ENCODE data around the gene CLIC5. TPM values are rescaled to one million over a fixed set of nuclear protein-coding genes. Genes with fewer than 3 reads are reported as not detected.
A peak's percentile ranks its signal among the peaks of the same experiment; 100 is the strongest.

Gene CLIC5
- total RNA-seq, 6 donors from 2014 or later: 110 to 197 (median 138) TPM

GRCh38 chr6:45922728-45923351 is 92.8 kb downstream of the CLIC5 start:
- Histone ChIP-seq H3K27ac (no peak overlapping the region), H3K36me3 (no peaks in the 10 kb centered on the region), H3K4me3 (no peak overlapping the region), H3K27me3 (no peaks in the 10 kb centered on the region), H3K4me1 (peaks cover 2 to 15% (median 6%) of the 10 kb centered on the region in 4 donors), H3K9me3 (no peaks in the 10 kb centered on the region)
- ATAC-seq (ENCODE audit: low FRiP score in 2 of 2): peak in 1 of 2 donors; percentile 90
- peak in 1 of 2 donors; percentile 53 for DNase-seq
- WGBS, 2 donors: 50 to 53% methylated on average over 11 of the region's 11 CpGs
- no peak for TF ChIP-seq POLR2AphosphoS5 (IDR thresholded peaks at IDR 0.05)
- TF ChIP-seq, protein P1, sequence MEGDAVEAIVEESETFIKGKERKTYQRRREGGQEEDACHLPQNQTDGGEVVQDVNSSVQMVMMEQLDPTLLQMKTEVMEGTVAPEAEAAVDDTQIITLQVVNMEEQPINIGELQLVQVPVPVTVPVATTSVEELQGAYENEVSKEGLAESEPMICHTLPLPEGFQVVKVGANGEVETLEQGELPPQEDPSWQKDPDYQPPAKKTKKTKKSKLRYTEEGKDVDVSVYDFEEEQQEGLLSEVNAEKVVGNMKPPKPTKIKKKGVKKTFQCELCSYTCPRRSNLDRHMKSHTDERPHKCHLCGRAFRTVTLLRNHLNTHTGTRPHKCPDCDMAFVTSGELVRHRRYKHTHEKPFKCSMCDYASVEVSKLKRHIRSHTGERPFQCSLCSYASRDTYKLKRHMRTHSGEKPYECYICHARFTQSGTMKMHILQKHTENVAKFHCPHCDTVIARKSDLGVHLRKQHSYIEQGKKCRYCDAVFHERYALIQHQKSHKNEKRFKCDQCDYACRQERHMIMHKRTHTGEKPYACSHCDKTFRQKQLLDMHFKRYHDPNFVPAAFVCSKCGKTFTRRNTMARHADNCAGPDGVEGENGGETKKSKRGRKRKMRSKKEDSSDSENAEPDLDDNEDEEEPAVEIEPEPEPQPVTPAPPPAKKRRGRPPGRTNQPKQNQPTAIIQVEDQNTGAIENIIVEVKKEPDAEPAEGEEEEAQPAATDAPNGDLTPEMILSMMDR (IDR thresholded peaks at IDR 0.05): peak in 5 of 6 experiments; percentile 29 to 48 (median 41)

GRCh38 chr6:45921691-45922281 is 93.9 kb downstream of the CLIC5 start:
- Histone ChIP-seq H3K36me3 (no peaks in the 10 kb centered on the region), H3K4me3 (no peak overlapping the region), H3K9me3 (no peaks in the 10 kb centered on the region), H3K27me3 (no peaks in the 10 kb centered on the region), H3K27ac (no peak overlapping the region), H3K4me1 (peaks cover 2 to 15% (median 6%) of the 10 kb centered on the region in 4 donors)
- DNase-seq (no peak), ATAC-seq (ENCODE audit: low FRiP score in 2 of 2) (peak in 1 of 2 donors; percentile 38)
- 77 to 88% methylated on average over 6 of the region's 6 CpGs for WGBS, 2 donors
- TF ChIP-seq POLR2AphosphoS5 (IDR thresholded peaks at IDR 0.05) (no peak), POLR2A (IDR thresholded peaks at IDR 0.05) (no peak), EP300 (IDR thresholded peaks at IDR 0.05) (no peak)
- TF ChIP-seq, protein P1 (IDR thresholded peaks at IDR 0.05): no peak

- no peaks in the 10 kb centered on the region for H3K9me3 ChIP-seq
- TF ChIP-seq, protein P1 (IDR thresholded peaks at IDR 0.05): no peak
- no peak for TF ChIP-seq POLR2AphosphoS5 (IDR thresholded peaks at IDR 0.05)
- no peaks in the 10 kb centered on the region for H3K36me3 ChIP-seq
- DNase-seq (no peak), ATAC-seq (ENCODE audit: low FRiP score in 2 of 2) (no peak)
- H3K27me3 ChIP-seq: no peaks in the 10 kb centered on the region
- no peak overlapping the region for H3K27ac ChIP-seq
- peaks cover 2 to 15% (median 6%) of the 10 kb centered on the region in 4 donors for H3K4me1 ChIP-seq
- no peak overlapping the region for H3K4me3 ChIP-seq
- WGBS, 2 donors: 87 to 88% methylated on average over 5 of the region's 5 CpGs
Measured at GRCh38 chr6:45920819-45921511, 94.7 kb downstream of the CLIC5 start.

GRCh38 chr6:45917439-45917838 is 98.2 kb downstream of the CLIC5 start:
- 96 to 100% methylated on average over 2 of the region's 2 CpGs for WGBS, 2 donors
- Histone ChIP-seq H3K27me3 (no peaks in the 10 kb centered on the region), H3K36me3 (peaks cover 0 to 16% (median 5%) of the 10 kb centered on the region in 4 donors), H3K9me3 (no peaks in the 10 kb centered on the region), H3K4me1 (peaks cover 0 to 6% (median 3%) of the 10 kb centered on the region in 4 donors), H3K27ac (no peak overlapping the region), H3K4me3 (no peak overlapping the region)
- DNase-seq (no peak), ATAC-seq (ENCODE audit: low FRiP score in 2 of 2) (no peak)
- TF ChIP-seq, protein P1 (IDR thresholded peaks at IDR 0.05): no peak
- TF ChIP-seq POLR2A (IDR thresholded peaks at IDR 0.05) (no peak), EP300 (IDR thresholded peaks at IDR 0.05) (no peak), POLR2AphosphoS5 (IDR thresholded peaks at IDR 0.05) (no peak)
